H1 (cell line): ENCODE measurements around the gene MICU1. TPM values are rescaled to one million over a fixed set of nuclear protein-coding genes. Genes with fewer than 3 reads are reported as not detected.

Source experiments
- CTCF ChIA-PET: fragments of 300-600 bp; sonication (Branson Sonifier 250); formaldehyde crosslinking; loops from one replicate; lab custom pipeline; 2021; ENCODE audit not compliant: partially characterized antibody; lab: Charles Lee
- POLR2A ChIA-PET: fragments of 300-600 bp; sonication (Branson Sonifier 250); formaldehyde crosslinking; loops from one replicate; lab custom pipeline; 2021; ENCODE audit warnings: inconsistent platforms; ENCODE audit not compliant: partially characterized antibody; lab: Charles Lee
- DNase-seq, 2 experiments: peaks; one replicate each; pipeline versions ENCODE4 v3.0.0 to v3.0.0-alpha.2; 2010 to 2022; ENCODE audit warnings: low spot score in 2 of 2, low read depth in 1 of 2, mixed read lengths in 1 of 2
- FAIRE-seq: peaks from 2 replicates; lab custom pipeline; 2011; peaks lifted over from hg19 to GRCh38; lab: Jason Lieb, UNC
- H2AFZ ChIP-seq: 2 replicates; pipeline ENCODE4 v1.8.1; 2012; ENCODE audit warnings: low read length, inconsistent platforms
- H2AK5ac ChIP-seq: 2 replicates; pipeline ENCODE4 v1.6.1; 2013; ENCODE audit warnings: low read depth, low read length
- H2BK120ac ChIP-seq: replicated peaks from 2 replicates; pipeline ENCODE3; 2013; ENCODE audit warnings: low read depth, low read length, inconsistent platforms
- H2BK12ac ChIP-seq: 2 replicates; pipeline ENCODE4 v1.6.1; 2013; ENCODE audit warnings: low read depth, low read length
- H2BK15ac ChIP-seq: 2 replicates; pipeline ENCODE4 v1.6.1; 2013; ENCODE audit warnings: low read length
- H2BK20ac ChIP-seq: 2 replicates; pipeline ENCODE4 v1.6.1; 2013; ENCODE audit warnings: low read length
- H2BK5ac ChIP-seq: 2 replicates; pipeline ENCODE4 v1.6.1; 2013; ENCODE audit warnings: low read depth, low read length
- H3K14ac ChIP-seq: 2 replicates; pipeline ENCODE4 v1.6.1; 2013; ENCODE audit warnings: inconsistent platforms; ENCODE audit not compliant: insufficient read length
- H3K18ac ChIP-seq: 2 replicates; pipeline ENCODE4 v1.6.1; 2013; ENCODE audit warnings: low read length; ENCODE audit errors: extremely low read depth
- H3K23ac ChIP-seq: 2 replicates; pipeline ENCODE4 v1.6.1; 2013; ENCODE audit warnings: inconsistent platforms; ENCODE audit not compliant: insufficient read length
- H3K23me2 ChIP-seq: 2 replicates; pipeline ENCODE4 v1.6.1; 2013; ENCODE audit warnings: low read depth, low read length
- H3K27ac ChIP-seq: 2 replicates; pipeline ENCODE4 v1.6.1; 2011; ENCODE audit warnings: low read depth, low read length, inconsistent platforms
- H3K27me3 ChIP-seq, 4 experiments: replicated peaks in 1 of 4; 1 replicate in 1 of 4; 2 replicates in 3 of 4; pipeline versions ENCODE4 v1.6.1 to v1.8.1; 2011 to 2013; ENCODE audit warnings: low read length in 3 of 4, mild to moderate bottlenecking in 3 of 4, inconsistent platforms in 2 of 4, mixed read lengths in 2 of 4, moderate library complexity in 1 of 4; ENCODE audit not compliant: control insufficient read depth in 3 of 4, insufficient read depth in 3 of 4; ENCODE audit errors: extremely low read depth in 1 of 4
- H3K36me3 ChIP-seq, 4 experiments: 2 replicates each; pipeline versions ENCODE4 v1.6.1 to v1.8.1; 2011 to 2013; ENCODE audit warnings: mild to moderate bottlenecking in 4 of 4, low read length in 3 of 4, moderate library complexity in 2 of 4, control low read depth in 1 of 4, inconsistent platforms in 1 of 4; ENCODE audit not compliant: insufficient read depth in 4 of 4, control insufficient read depth in 2 of 4
- H3K4ac ChIP-seq: replicated peaks from 2 replicates; pipeline ENCODE3; 2013; ENCODE audit warnings: low read length, low read depth, mixed read lengths, inconsistent platforms; ENCODE audit not compliant: insufficient read length
- H3K4me1 ChIP-seq, 4 experiments: replicated peaks in 1 of 4; 1 replicate in 1 of 4; 2 replicates in 3 of 4; pipeline versions ENCODE4 v1.6.1 to v1.8.1; 2011 to 2013; ENCODE audit warnings: low read length in 3 of 4, inconsistent platforms in 2 of 4, mixed read lengths in 1 of 4; ENCODE audit not compliant: insufficient read depth in 4 of 4, control insufficient read depth in 3 of 4
- H3K4me2 ChIP-seq, 2 experiments: 2 replicates each; pipeline versions ENCODE4 v1.6.1 to v1.8.1; 2011 to 2013; ENCODE audit warnings: low read depth in 2 of 2, low read length in 2 of 2, control low read depth in 1 of 2, inconsistent platforms in 1 of 2, mild to moderate bottlenecking in 1 of 2; ENCODE audit not compliant: insufficient read depth in 1 of 2
- H3K4me3 ChIP-seq, 4 experiments: fragments of 200-600, 300-600 bp in 1 of 4; sonication (generic), shearing (Covaris generic), sonication (Bioruptor Twin) in 1 of 4; 2 replicates each; pipeline versions ENCODE4 v1.5.1 to v1.8.1; 2011 to 2016; ENCODE audit warnings: low read length in 4 of 4, low read depth in 3 of 4, control low read depth in 2 of 4, inconsistent platforms in 2 of 4, mild to moderate bottlenecking in 2 of 4, mixed read lengths in 1 of 4, moderate library complexity in 1 of 4; ENCODE audit not compliant: insufficient read depth in 2 of 4; ENCODE audit errors: extremely low read depth in 1 of 4
- H3K56ac ChIP-seq: replicated peaks from 2 replicates; pipeline ENCODE3; 2013; ENCODE audit warnings: low read depth, mild to moderate bottlenecking, mixed read lengths, low read length, inconsistent platforms; ENCODE audit not compliant: insufficient read length
- H3K79me1 ChIP-seq: 2 replicates; pipeline ENCODE4 v1.6.1; 2013; ENCODE audit warnings: low read depth, low read length, control low read depth
- H3K79me2 ChIP-seq, 2 experiments: 2 replicates each; pipeline versions ENCODE4 v1.6.1 to v1.8.1; 2012 to 2013; ENCODE audit warnings: low read length in 2 of 2, mild to moderate bottlenecking in 2 of 2, inconsistent platforms in 1 of 2; ENCODE audit not compliant: insufficient read depth in 2 of 2, control insufficient read depth in 1 of 2
- H3K9ac ChIP-seq, 4 experiments: replicated peaks in 1 of 4; 1 replicate in 1 of 4; 2 replicates in 3 of 4; pipeline versions ENCODE4 v1.6.1 to v1.8.1; 2011 to 2013; ENCODE audit warnings: low read depth in 3 of 4, low read length in 3 of 4, control low read depth in 2 of 4, mild to moderate bottlenecking in 2 of 4, moderate library complexity in 2 of 4, inconsistent platforms in 1 of 4; ENCODE audit errors: extremely low read depth in 1 of 4
- H3K9me3 ChIP-seq, 2 experiments: 2 replicates each; pipeline versions ENCODE4 v1.6.1 to v1.8.1; 2012 to 2013; ENCODE audit warnings: mild to moderate bottlenecking in 2 of 2, moderate library complexity in 2 of 2, control low read depth in 1 of 2, inconsistent platforms in 1 of 2, low read depth in 1 of 2, low read length in 1 of 2, mixed read lengths in 1 of 2; ENCODE audit not compliant: insufficient read depth in 2 of 2
- H4K20me1 ChIP-seq, 2 experiments: replicated peaks in 1 of 2; 2 replicates each; pipeline versions ENCODE3 to v1.8.1; 2011 to 2013; ENCODE audit warnings: inconsistent platforms in 2 of 2, low read length in 2 of 2, mild to moderate bottlenecking in 1 of 2; ENCODE audit not compliant: insufficient read depth in 2 of 2, control insufficient read depth in 1 of 2
- H4K5ac ChIP-seq: 2 replicates; pipeline ENCODE4 v1.6.1; 2013; ENCODE audit warnings: low read length, low read depth, mixed read lengths, inconsistent platforms; ENCODE audit not compliant: insufficient read length
- H4K8ac ChIP-seq: 2 replicates; pipeline ENCODE4 v1.8.0; 2013; ENCODE audit warnings: mild to moderate bottlenecking, moderate library complexity, low read length, inconsistent platforms; ENCODE audit not compliant: insufficient read depth; ENCODE audit errors: extremely low read depth
- H4K91ac ChIP-seq: replicated peaks from 2 replicates; pipeline ENCODE3; 2013; ENCODE audit warnings: low read length, mixed read lengths, inconsistent platforms; ENCODE audit not compliant: insufficient read length
- ATF2 ChIP-seq: IDR thresholded peaks from 2 replicates; pipeline ENCODE4 v1.6.1; 2012; ENCODE audit warnings: low read length, inconsistent platforms
- ATF3 ChIP-seq: IDR thresholded peaks from 2 replicates; pipeline ENCODE4 v1.6.1; 2011; ENCODE audit warnings: low read depth, mild to moderate bottlenecking, low read length; ENCODE audit not compliant: insufficient read depth
- BACH1 ChIP-seq: IDR thresholded peaks from 2 replicates; pipeline ENCODE4 v1.6.1; 2012; ENCODE audit warnings: low read length, improper control_type of control experiment
- EP300 ChIP-seq, 2 experiments: IDR thresholded peaks; 1 replicate in 1 of 2; 2 replicates in 1 of 2; pipeline ENCODE4 v1.6.1; 2011 to 2012; ENCODE audit warnings: low read depth in 2 of 2, low read length in 2 of 2, mild to moderate bottlenecking in 2 of 2, borderline replicate concordance in 1 of 2, inconsistent platforms in 1 of 2, moderate library complexity in 1 of 2
- POLR2A ChIP-seq, 2 experiments: IDR thresholded peaks; 1 replicate in 1 of 2; 2 replicates in 1 of 2; pipeline ENCODE4 v1.6.1; 2011; ENCODE audit warnings: low read depth in 2 of 2, low read length in 2 of 2, mild to moderate bottlenecking in 2 of 2; ENCODE audit errors: control extremely low read depth in 1 of 2
- SP2 ChIP-seq: IDR thresholded peaks from 2 replicates; pipeline ENCODE4 v1.6.1; 2012; ENCODE audit warnings: mild to moderate bottlenecking, low read length, inconsistent platforms
- TBP ChIP-seq: IDR thresholded peaks from 2 replicates; pipeline ENCODE4 v1.6.1; 2011; ENCODE audit warnings: low read depth, low read length, improper control_type of control experiment
- TCF12 ChIP-seq: IDR thresholded peaks from 2 replicates; pipeline ENCODE4 v1.6.1; 2011; ENCODE audit warnings: low read depth, mild to moderate bottlenecking, low read length
- ZNF274 ChIP-seq: IDR thresholded peaks from 2 replicates; pipeline ENCODE4 v1.7.0; 2012; ENCODE audit warnings: low read length, borderline replicate concordance; ENCODE audit errors: extremely low read depth
- WGBS, 2 experiments: shearing (Covaris generic) in 1 of 2; methylation state at CpG; one replicate each; pipeline versions ENCODE4 v1.1.6 to v1.1.7; 2013 to 2015; ENCODE audit warnings: low lambda C conversion rate in 2 of 2, mixed read lengths in 2 of 2, inconsistent platforms in 1 of 2, low coverage in 1 of 2, missing lambda C conversion rate in 1 of 2; ENCODE audit not compliant: insufficient replicate concordance in 2 of 2, insufficient coverage in 1 of 2, insufficient read length in 1 of 2; ENCODE audit errors: extremely low coverage in 1 of 2, missing lambda C conversion rate in 1 of 2; 5-methylcytosine and 5-hydroxymethylcytosine counted together
- polyA plus RNA-seq, 7 experiments: library from polyadenylated mRNA; depleted of rRNA in 3 of 7; stranded (reverse) in 5 of 7; unstranded in 2 of 7; fragments of >200 nt in 5 of 7; fragments of 200-250 nt in 2 of 7; gene quantifications; 1 replicate in 5 of 7; 2 replicates in 1 of 7; 4 replicates in 1 of 7; pipeline versions ENCODE4 v1.2.1 to v1.2.3, GENCODE V29; 2011 to 2013; ENCODE audit warnings: missing spikeins in 2 of 7, mixed read lengths in 2 of 7
- total RNA-seq: library from RNA; stranded (reverse); fragmentation: NEBNext Ultra II Directional; extraction: Animal tissue kit (Norgen Biotek cat#: 25700); gene quantifications from 2 replicates; pipeline ENCODE4 v1.2.1, GENCODE V29; 2021

MICU1 gene
- total and polyA plus RNA-seq, 2 of the 8 experiments (the other 6 are each of a cell fraction or from before 2014, with no cell fraction given): 18.0 to 36.7 TPM

- no peak for FAIRE-seq
- no peak overlapping the region for H4K8ac ChIP-seq
- no peak overlapping the region for H2AK5ac ChIP-seq
- H3K79me2 ChIP-seq: no peaks in the 10 kb centered on the region
- H3K4ac ChIP-seq: no peak overlapping the region
- TF ChIP-seq ZNF274 (no peak), SP2 (no peak), ATF3 (no peak), ATF2 (no peak), EP300 (IDR thresholded peaks at IDR 0.05; ENCODE audit: borderline replicate concordance in 1 of 2, low read depth in 2 of 2, low read length in 2 of 2) (no peak), POLR2A (IDR thresholded peaks at IDR 0.05; ENCODE audit: control extremely low read depth in 1 of 2, low read depth in 2 of 2, low read length in 2 of 2) (no peak), TCF12 (no peak), TBP (no peak), BACH1 (no peak)
- CTCF ChIA-PET: no interaction called here
- no peaks in the 10 kb centered on the region for H3K4me1 ChIP-seq
- no peak overlapping the region for H2BK5ac ChIP-seq
- no peak overlapping the region for H3K56ac ChIP-seq
- H3K18ac ChIP-seq: no peak overlapping the region
- H3K14ac ChIP-seq: no peak overlapping the region
- H4K91ac ChIP-seq: no peak overlapping the region
- H3K23me2 ChIP-seq: no peaks in the 10 kb centered on the region
- H3K36me3 ChIP-seq: no peaks in the 10 kb centered on the region
- DNase-seq: no peak
- H3K9ac ChIP-seq: no peak overlapping the region
- no peak overlapping the region for H3K4me3 ChIP-seq
- H2AFZ ChIP-seq: no peak overlapping the region
- POLR2A ChIA-PET: no interaction called here
- H4K5ac ChIP-seq: no peak overlapping the region
- no peaks in the 10 kb centered on the region for H4K20me1 ChIP-seq
- no peak overlapping the region for H2BK15ac ChIP-seq
- no peak overlapping the region for H2BK20ac ChIP-seq
- H2BK120ac ChIP-seq: no peak overlapping the region
- no peak overlapping the region for H3K4me2 ChIP-seq
- 82% methylated on average over 3 of the region's 3 CpGs; no CpG with 5 or more reads in 1 of the 2 experiments for WGBS, 2 experiments
- H2BK12ac ChIP-seq: no peak overlapping the region
- H3K27ac ChIP-seq: no peak overlapping the region
- no peaks in the 10 kb centered on the region for H3K27me3 ChIP-seq
- H3K9me3 ChIP-seq: no peaks in the 10 kb centered on the region
- H3K23ac ChIP-seq: no peak overlapping the region
- no peaks in the 10 kb centered on the region for H3K79me1 ChIP-seq
Measured at GRCh38 chr10:72445851-72446250, 180.0 kb downstream of the MICU1 start.
